Activated gamma-delta T cell (primary cell): ENCODE results near the gene AATF.

ENCODE experiments used
- DNase-seq: peaks from one replicate; lab custom pipeline; 2025; lab: John Stamatoyannopoulos, UW

Gene AATF

DNA sequence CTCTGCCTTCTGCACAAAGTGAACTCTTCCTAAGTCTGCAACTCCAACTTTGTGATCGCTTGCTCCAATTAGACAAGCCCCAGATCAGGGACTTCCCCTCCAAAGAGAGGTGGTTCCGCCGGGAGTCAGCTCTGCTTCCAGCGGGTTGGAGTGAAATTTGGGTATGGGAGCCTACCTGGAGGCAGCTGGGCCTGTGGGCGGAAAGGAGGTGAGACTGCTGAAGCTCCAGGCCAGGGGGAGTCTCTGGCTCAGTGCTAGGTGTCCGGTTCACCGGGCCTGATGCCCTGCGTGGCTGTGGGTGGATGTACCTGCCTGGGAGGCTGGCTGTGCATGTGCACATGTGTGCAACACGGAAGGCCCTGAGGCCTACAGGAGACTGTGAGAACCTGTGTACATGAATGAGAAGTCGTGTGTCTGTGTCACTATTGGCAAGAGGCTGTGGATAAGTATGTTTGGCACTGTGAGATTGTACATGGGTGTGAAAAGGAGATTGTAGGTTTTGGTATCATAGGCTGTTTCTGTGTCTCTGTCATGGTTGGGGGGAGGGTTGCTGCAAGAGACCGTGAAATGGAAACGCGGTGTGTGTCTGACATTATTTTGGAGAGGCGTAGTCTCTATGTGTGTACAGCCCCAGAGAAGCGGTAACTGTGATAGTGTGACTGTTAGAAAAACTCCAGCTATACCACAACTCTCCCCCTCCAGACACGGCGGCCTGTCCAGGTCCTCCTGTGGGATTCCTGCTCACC is 7.3 kb upstream of the AATF start:
- DNase-seq = no peak

DNA sequence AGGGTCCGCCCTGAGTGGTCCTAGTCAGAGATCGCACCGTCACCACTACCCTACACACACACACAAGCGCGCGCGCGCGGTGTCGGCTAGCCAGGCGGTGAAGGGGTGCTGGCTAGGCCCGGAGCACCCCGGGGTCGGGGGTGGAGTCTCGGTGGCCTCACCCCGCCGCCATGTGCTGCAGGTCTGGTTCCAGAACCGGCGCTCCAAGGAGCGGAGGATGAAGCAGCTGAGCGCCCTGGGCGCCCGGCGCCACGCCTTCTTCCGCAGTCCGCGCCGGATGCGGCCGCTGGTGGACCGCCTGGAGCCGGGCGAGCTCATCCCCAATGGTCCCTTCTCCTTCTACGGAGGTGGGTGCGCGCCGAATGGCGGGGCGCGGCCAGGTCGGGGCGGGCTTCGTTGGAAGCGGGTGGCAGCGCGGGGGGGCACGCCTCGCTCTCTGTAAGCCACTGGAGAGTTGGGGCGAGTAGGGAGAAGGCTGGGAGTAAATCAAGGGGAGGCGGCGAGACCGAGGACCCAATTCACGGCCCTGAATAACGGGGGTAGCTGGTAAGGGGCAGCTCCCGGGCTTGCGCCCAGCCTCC is 6.6 kb upstream of the AATF start:
- DNase-seq = no peak

GRCh38 chr17:36942631-36943125 is 6.1 kb upstream of the AATF start:
- no peak for DNase-seq

DNA sequence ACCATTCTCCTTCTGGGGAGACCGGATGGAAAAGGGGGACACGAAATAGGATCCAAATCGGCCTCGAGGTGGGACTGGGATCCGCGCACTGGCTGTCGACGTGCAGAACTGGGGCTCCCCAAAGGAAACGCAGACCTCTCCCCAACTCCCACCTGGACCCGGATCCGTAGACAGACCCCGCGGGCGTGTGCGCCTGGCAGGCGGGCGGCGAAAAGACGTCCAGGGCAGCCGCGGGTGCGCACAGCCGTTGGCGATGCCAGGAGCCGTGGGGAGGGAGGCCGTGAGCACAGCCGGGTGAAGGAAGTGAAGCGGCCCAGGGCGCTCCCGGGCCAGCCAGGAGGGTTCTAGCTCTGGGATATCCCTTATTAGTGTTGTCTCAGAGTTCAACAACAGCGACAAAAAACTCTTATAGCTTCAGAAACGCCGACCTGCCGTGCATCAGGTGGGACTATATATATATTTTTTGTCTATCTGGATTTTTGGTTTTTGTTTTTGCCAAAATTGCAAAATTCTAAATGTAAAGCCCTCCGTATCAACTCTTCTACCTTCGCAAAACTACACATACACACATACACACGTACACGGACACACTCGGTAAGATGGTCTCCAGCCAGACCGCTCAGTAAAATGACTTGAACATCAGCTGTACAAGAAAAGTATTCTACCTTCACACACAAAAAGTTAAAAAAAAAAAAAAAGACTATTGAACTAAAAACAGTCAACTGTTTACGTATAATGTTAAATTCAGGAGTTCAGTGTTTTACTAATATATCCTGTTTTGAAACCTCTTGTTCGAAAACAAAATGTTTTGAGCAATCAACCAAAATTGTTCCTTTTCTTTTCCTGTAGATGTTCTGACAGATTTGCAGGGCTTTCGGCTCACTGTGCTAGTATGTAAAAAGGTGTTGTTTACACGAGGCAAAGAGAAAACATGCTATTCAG is 5.2 kb upstream of the AATF start:
- DNase-seq = no peak

DNA sequence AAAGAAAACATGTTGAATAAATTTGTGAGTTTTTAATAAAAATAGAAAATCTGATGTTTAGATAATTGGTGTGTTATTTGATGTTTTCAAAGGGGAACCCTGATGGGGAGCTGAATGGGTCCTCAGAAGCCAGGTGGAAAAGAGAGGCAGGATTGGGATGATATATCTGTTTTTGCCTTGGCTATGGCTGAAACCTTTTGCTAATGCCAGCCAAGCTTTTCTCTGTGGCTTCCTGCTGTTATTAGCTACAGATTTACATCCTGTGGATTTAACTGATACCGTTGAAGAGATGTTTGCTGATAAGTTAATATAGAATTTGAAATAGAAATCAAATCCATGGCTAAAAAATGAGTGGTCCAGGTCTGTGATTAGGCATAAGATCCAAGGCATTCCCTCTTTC is 4.2 kb upstream of the AATF start:
- no peak for DNase-seq

GRCh38 chr17:36945140-36945539 is 3.6 kb upstream of the AATF start:
- no peak for DNase-seq

DNA sequence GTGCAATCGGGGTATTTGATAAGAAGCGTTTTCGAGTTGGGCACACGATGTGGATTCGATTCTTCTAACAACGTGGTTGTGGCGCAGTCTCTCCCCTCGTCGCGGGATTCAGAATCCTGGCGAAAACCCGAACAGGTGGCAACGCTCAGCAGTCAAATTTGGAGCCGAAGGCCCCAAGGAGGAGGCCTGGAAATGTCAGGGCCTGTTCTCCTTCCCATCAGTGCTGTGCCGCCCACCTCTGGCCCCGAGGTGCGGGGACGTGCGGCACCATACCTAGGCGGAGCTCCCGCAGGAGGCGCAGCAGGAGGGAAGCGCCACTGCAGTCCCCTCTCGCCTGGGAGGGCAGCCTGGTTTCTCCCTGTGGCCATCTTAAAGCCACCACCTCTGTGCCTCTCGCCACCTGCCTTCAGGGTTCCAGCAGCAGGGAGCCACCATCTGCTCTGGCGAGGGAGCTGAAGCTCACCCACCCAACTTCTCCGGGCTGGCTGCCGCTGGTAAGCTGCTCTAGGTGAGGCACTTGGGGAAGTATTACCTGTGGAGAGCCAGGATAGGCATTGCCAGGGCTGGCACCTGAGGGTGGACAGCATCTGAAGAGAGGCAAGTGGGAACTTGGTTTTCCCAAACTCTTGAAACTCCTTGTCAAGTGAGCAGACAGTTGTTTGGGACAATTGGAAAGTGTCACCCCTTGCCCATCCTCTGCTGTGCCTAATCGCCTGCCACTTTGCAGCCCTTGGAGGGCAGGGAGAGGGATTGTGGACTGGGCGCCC is 2.6 kb upstream of the AATF start:
- no peak for DNase-seq

- DNase-seq = no peak
Observed at GRCh38 chr17:36946726-36947091, 2.0 kb upstream of the AATF start.

DNA sequence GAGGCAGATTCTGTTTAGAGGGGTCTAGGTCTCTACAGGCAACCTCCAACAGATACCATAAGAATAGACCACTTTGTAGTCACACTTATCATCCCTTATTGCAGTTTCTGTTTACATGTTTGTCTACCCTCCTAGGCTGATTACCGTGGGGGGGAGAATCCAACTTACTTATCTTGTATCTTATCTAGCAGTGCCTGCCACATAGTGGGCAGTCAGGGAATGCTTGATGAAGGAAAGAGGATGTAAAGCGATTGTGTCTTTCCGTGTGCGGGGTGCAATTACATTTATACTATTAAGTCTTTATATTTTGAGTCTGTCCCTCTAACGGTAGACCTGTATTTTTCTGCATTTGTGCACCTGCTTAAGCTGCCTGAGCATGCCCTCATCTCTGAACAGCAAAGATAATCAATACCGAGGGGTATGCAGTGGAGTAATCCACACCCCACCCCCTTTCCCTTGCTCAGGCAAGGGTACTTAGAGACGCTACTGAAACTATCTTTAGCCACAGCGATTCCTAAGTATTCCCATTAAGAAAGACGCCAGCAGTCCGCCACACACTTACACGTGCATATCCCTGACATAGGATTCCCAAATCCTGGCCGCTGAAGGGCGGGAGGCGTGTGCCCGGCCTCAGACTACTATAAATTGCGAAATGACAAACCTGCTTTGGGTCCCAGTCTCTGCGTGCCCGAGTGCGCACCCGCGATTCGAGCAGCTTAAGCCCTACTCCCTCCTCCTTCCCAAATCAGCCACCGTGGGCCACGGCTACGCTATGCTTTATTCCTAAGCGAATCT is 635 bp upstream of the AATF start:
- DNase-seq = no peak

- no peak for DNase-seq
Observed at GRCh38 chr17:36949461-36949927, 740 bp downstream of the AATF start.

DNA sequence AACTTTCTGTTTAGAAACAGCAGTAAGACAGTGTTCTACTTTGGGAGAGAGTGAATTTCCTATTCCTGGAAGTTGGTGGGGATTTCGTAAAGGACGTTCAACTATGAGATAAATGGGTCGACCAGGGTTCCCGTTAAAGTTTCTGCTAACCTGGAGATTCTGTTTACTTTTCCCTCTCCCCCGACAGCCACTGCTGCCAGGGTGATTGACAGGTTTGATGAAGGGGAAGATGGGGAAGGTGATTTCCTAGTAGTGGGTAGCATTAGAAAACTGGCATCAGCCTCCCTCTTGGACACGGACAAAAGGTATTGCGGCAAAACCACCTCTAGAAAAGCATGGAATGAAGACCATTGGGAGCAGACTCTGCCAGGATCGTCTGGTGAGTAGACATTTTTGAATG is 1.3 kb downstream of the AATF start:
- DNase-seq = no peak

- no peak for DNase-seq
Observed at GRCh38 chr17:36951084-36951789, 2.5 kb downstream of the AATF start.

GRCh38 chr17:36971508-36971907 is 22.8 kb downstream of the AATF start:
- DNase-seq = no peak

- DNase-seq = no peak
Observed at GRCh38 chr17:36972186-36972700, 23.5 kb downstream of the AATF start.

DNA sequence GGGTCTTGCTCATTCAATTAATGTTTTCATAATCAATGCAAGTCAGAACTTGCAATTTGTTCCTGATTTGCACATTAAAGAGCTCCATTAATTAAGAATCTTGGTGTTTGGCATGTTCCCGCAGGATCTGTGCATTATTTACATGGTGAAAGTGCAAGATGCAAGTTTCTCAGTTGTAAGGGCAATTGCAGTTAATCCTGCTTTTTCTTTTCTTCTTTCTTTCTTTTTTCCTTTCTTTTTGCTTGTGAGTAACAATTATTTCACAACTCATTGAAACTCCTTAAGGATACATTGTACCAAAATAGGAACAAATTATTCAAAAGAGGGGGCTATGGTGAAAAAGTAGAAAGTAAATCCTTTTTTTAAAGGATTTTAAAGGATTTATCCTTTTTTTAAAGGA is 24.2 kb downstream of the AATF start:
- DNase-seq = no peak

DNA sequence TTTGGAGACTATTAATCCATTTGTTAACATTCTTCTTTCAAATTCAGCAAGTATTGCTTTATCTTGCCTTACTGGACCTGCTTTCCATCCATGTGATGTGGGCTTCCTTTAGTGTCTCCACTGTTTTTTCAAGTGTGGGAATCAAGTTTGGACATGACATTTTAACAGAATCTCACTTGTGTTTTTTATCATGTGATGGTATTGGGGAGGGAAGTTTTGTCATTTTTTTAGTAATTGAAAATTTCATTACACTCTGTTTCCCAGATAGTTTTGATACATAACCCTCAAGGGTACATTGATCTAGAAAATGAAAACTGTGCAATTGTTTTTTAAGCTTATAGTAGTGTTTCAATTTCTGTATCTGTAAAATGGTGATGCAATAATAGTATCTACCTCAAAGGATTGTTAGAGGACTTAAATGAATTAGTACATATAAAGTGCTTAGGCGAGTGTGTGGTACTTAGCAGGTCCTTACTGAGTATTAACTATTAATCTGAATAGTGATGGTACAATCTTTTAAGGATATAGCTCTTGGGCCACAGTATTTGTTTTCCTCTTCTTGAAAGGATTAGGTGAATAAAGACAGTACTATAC is 27.3 kb downstream of the AATF start:
- no peak for DNase-seq

DNA sequence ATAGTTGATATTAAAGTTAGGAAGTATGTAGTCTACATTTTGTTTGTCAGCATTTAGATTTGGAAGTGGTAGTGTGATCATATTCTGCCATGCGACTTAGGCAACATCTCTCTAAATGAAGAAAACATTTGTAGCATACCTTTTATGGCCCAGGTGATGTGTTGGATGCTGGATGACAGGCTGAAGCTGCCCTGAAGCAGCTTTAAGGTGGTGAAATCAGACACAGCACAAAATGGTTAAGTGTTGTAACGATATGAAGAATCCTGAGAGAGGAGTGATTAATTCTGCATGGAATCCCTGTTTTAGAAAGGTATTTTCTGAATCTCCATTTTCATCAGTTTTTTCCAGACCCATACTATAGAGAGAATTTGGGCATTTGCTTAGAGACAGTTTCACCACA is 28.3 kb downstream of the AATF start:
- DNase-seq = no peak

- no peak for DNase-seq
Observed at GRCh38 chr17:36977568-36977967, 28.8 kb downstream of the AATF start.

DNA sequence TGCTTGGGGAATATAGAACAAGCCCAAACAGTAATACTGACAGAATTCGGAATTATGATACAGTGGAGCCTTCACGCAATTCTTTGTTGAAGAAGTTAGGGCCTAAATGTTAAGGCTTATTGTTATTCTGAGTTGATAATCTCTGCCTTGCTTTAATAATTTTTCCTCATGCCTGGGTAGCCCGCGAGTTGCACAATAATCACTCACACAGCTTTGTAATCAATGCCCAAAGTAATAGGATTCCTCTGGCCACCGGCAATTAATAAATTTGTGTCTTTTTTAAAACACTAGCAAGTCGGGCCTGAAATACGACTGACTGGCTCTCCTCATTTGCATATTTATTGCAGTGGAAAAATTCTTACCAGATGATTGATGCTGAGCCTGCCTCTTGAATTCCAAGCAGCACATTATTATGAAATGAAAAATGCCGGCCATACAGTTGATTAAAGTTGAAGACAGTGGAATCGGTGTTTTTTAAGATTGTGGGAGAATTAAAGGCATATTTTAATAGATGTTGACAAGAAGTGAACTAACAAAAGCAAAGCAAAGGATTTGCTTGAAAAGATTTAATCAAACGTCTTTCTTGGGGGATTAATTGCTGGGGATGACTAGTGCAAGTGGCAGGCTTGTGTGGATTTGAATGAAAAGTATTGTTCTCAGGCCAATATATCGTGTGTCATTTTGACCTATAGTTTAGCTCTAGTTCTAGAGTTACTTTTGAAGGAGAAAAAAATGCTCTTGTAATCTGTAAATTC is 30.2 kb downstream of the AATF start:
- no peak for DNase-seq
